Esophagus squamous epithelium (tissue), 4 donors: Measurements from ENCODE around the gene HECW1.

Experiments used
- CTCF ChIP-seq, 6 experiments: fragments of 450-650 bp in 4 of 6; fragments of 200-600 bp in 2 of 6; sonication (generic) in 2 of 6; IDR thresholded peaks; one replicate each; pipeline ENCODE4 v1.5.1; 2016 to 2019; ENCODE audit warnings: antibody characterized with exemption in 6 of 6, mild to moderate bottlenecking in 4 of 6, moderate library complexity in 4 of 6
- POLR2A ChIP-seq, 4 donors: fragments of 450-650 bp; IDR thresholded peaks; one replicate each; pipeline ENCODE4 v1.6.1; 2017; ENCODE audit warnings: antibody characterized with exemption in 4 of 4, mild to moderate bottlenecking in 4 of 4, moderate library complexity in 3 of 4

DNA sequence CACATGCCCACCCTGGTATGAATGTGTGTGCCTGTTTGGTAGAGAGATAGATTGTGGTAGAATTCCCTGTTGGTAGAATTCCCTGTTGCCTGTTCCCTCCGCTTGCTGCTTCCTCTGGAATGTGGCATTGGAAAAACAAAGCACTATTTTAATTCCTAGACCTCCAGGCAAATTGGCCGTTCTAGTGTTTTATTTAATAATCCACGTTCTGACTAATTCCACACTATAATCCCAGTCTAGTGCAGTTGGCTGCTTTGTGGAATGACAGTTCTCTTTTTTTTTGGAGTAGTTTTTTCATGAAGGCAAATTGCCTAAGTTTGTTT, 2.0 kb downstream of the HECW1 start:
- TF ChIP-seq CTCF (IDR thresholded peaks at IDR 0.05) (no peak), POLR2A (IDR thresholded peaks at IDR 0.05) (no peak)
